ENCODE data around the gene ZNF787. TPM values are rescaled to one million over a fixed set of nuclear protein-coding genes. Genes with fewer than 3 reads are reported as not detected.

ZNF787 gene
- total RNA-seq, 1 experiment from 2014 or later, result 54.6 TPM

- no peak overlapping the region for H2BK15ac ChIP-seq (ENCODE audit: low read depth, low read length)
- no peak overlapping the region for H2AFZ ChIP-seq (ENCODE audit: low read length)
- no peak overlapping the region for H4K91ac ChIP-seq (ENCODE audit: insufficient read length, low read depth, low read length)
- Mint-ChIP-seq H3K27me3 (ENCODE audit: low read depth) (no peaks in the 10 kb centered on the region), H3K4me1 (peaks cover 45 to 58% of the 10 kb centered on the region in 2 experiments), H3K36me3 (ENCODE audit: insufficient read depth in 1 of 3, low read depth in 3 of 3) (peaks cover 4 to 16% (median 9%) of the 10 kb centered on the region in 3 experiments), H3K9me3 (no peaks in the 10 kb centered on the region), H3K4me3 (peak overlapping the region in 1 of 2 experiments; percentile 38; a peak in 2 of 5 replicates), H3K27ac (peak overlapping the region; percentile 36 to 90 (median 88); a peak in 5 of 7 replicates)
- H3K23me2 ChIP-seq (ENCODE audit: insufficient read length, low read depth, low read length, poor library complexity, severe bottlenecking), result no peaks in the 10 kb centered on the region
- H3K18ac ChIP-seq (ENCODE audit: insufficient read length, low read depth, low read length), result no peak overlapping the region
- H4K20me1 ChIP-seq (ENCODE audit: control insufficient read depth, insufficient read depth, insufficient read length), result peaks cover 3% of the 10 kb centered on the region
- H3K14ac ChIP-seq (ENCODE audit: insufficient read depth, low read length), result no peak overlapping the region
- no peak overlapping the region for H3K4ac ChIP-seq (ENCODE audit: low read depth, low read length)
- H3K79me2 ChIP-seq (ENCODE audit: insufficient read depth, low read length), result peaks cover 52% of the 10 kb centered on the region; the same call in 1 of the 2 replicates
- H4K8ac ChIP-seq (replicated peaks; ENCODE audit: insufficient read length, low read depth, low read length), result no peak overlapping the region
- no peak overlapping the region for H3K4me2 ChIP-seq (ENCODE audit: insufficient read depth, insufficient read length, low read length)
- H3K4me1 ChIP-seq (ENCODE audit: insufficient read depth, low read length), result peaks cover 6% of the 10 kb centered on the region; the same call in 1 of the 2 replicates
- H3K27me3 ChIP-seq (ENCODE audit: insufficient read depth, low read length), result no peaks in the 10 kb centered on the region
- no peaks in the 10 kb centered on the region for H3K79me1 ChIP-seq (ENCODE audit: insufficient read depth, low read depth, low read length, poor library complexity, severe bottlenecking)
- no peak overlapping the region for H3T11ph ChIP-seq (ENCODE audit: low read length)
- H3K27ac ChIP-seq (ENCODE audit: insufficient read length, low read depth, low read length), result no peak overlapping the region
- no peak overlapping the region for H3K56ac ChIP-seq (ENCODE audit: insufficient read length, low read depth, low read length)
- TF ChIP-seq, protein P1, sequence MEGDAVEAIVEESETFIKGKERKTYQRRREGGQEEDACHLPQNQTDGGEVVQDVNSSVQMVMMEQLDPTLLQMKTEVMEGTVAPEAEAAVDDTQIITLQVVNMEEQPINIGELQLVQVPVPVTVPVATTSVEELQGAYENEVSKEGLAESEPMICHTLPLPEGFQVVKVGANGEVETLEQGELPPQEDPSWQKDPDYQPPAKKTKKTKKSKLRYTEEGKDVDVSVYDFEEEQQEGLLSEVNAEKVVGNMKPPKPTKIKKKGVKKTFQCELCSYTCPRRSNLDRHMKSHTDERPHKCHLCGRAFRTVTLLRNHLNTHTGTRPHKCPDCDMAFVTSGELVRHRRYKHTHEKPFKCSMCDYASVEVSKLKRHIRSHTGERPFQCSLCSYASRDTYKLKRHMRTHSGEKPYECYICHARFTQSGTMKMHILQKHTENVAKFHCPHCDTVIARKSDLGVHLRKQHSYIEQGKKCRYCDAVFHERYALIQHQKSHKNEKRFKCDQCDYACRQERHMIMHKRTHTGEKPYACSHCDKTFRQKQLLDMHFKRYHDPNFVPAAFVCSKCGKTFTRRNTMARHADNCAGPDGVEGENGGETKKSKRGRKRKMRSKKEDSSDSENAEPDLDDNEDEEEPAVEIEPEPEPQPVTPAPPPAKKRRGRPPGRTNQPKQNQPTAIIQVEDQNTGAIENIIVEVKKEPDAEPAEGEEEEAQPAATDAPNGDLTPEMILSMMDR (conservative IDR thresholded peaks at IDR 0.05), result no peak
- H2BK120ac ChIP-seq (ENCODE audit: low read depth, low read length, poor library complexity, severe bottlenecking), result no peak overlapping the region
- DNase-seq, result no peak
- no peaks in the 10 kb centered on the region for H3K9me3 ChIP-seq (ENCODE audit: control insufficient read depth, low read depth, low read length)
- H3K23ac ChIP-seq (ENCODE audit: insufficient read length, low read depth, low read length), result no peak overlapping the region
- H2BK12ac ChIP-seq (ENCODE audit: insufficient read length, low read depth, low read length), result no peak overlapping the region
- H2AK5ac ChIP-seq (ENCODE audit: insufficient read length, low read length), result no peak overlapping the region
- H4K5ac ChIP-seq (ENCODE audit: insufficient read length, low read depth, low read length), result no peak overlapping the region
- H3K9ac ChIP-seq (ENCODE audit: extremely low read depth, insufficient read length, low read length), result no peak overlapping the region
- H2BK20ac ChIP-seq (ENCODE audit: low read depth, low read length, poor library complexity, severe bottlenecking), result no peak overlapping the region
- no peak overlapping the region for H2BK5ac ChIP-seq (ENCODE audit: insufficient read length, low read length)
- WGBS (ENCODE audit: extremely low coverage, insufficient read length, low lambda C conversion rate), result no CpG with 5 or more reads among the region's 11 CpGs
Observed at GRCh38 chr19:56106993-56107392, 14.1 kb downstream of the ZNF787 start.
